ENCODE measurements around the gene SORL1.

SORL1 gene

DNA sequence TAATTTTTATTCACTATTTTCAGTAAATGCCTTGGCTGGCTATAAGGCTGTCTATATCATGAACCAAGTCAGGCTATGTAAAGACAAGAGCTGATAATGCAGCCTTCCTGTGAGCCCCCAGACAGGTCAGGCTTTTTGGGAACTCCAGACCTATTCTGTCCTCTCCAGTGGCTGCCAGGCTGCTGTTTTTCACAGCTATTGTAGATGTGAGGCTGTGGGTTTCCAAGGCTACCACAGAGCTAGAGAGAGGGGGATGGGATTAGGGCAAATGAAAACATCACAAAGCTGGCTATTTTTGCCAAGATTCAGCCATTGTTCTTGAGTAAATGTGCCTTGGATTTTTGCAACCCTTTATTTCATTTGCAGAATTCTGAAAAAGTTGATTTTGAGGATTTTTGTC lies 56.3 kb downstream of the SORL1 start:
- DNase-seq (ENCODE audit: low spot score), result no peak

DNA sequence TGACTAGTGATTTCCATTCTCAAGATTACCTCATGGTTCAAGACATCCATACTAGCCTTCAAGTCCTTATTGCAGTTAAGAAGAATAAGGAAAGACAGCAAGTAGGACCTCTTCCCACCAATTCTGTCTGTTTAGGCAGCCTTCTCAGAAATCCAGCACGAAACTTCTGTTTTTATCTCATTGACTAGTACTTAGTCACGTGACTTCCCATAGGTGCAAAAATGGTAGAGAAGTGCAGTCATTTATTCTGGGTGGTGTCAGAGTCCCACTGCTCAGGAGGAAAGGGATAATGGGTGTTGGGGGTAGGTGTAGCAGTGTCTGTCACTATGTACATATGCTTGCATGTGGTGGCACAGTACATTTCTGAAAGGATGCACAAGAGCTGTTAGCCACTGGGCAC lies 58.3 kb downstream of the SORL1 start:
- DNase-seq (ENCODE audit: low spot score), result no peak

DNA sequence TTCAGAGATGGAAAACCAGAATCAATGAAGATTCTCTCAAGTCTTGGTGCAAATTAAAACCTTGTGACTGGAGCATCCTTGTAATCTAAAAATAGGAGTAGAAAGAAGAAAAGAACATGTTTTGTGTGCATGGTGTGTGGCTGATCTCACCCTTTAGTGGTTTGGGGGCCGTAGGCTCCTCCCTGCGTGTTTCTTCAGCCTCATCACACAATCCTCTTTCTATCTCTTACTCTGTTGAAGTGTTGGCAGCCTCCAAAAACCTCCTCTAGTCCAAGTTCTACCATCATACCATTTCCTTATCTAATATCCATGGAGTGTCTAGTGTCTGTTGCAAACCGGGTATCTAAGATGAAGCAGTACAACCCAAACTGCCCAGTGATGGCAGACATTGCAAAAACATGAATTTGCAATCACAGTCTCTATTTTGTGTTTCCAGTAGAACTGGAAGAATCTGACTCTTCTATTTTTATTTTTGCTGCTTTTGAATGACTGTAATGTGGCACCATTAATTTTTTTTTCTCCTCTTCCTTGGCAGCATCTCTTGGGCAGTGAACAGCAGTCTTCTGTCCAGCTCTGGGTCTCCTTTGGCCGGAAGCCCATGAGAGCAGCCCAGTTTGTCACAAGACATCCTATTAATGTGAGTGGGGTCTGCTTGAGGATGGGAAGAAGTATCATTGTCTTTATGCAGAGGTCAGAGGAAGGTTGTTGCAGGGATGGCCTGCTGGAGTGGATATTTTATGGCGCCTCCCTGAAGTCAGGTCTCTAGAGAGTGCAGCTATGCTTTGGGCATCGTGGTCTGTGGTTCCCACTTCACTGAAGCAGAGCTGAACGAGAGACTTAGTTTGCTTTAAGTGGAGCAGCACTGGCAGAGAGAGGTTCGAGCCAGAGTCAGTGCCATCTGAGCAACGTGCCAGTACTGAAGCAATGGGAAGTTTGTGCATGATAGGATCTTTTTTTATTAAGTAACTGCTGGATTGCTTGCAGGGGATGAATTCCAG lies 60.7 kb downstream of the SORL1 start:
- DNase-seq (ENCODE audit: low spot score), result no peak

DNA sequence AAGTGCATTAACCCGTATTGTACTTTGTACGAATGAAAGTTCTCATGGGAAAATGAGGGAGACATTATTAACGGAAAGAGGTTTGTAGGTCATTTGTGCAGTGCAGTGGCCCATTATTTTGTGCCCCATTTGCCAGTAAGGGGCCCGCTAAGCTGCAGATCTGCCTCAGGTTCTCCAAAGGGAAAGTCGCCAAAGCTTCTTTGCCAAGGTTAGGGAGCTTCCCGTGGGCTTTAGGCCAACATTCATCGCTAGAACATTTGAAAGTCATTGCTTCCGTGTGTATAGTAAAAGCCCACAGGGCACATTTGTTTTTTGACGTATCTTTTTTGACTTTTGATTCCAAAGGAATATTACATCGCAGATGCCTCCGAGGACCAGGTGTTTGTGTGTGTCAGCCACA lies 61.7 kb downstream of the SORL1 start:
- DNase-seq (ENCODE audit: low spot score), result no peak

DNA sequence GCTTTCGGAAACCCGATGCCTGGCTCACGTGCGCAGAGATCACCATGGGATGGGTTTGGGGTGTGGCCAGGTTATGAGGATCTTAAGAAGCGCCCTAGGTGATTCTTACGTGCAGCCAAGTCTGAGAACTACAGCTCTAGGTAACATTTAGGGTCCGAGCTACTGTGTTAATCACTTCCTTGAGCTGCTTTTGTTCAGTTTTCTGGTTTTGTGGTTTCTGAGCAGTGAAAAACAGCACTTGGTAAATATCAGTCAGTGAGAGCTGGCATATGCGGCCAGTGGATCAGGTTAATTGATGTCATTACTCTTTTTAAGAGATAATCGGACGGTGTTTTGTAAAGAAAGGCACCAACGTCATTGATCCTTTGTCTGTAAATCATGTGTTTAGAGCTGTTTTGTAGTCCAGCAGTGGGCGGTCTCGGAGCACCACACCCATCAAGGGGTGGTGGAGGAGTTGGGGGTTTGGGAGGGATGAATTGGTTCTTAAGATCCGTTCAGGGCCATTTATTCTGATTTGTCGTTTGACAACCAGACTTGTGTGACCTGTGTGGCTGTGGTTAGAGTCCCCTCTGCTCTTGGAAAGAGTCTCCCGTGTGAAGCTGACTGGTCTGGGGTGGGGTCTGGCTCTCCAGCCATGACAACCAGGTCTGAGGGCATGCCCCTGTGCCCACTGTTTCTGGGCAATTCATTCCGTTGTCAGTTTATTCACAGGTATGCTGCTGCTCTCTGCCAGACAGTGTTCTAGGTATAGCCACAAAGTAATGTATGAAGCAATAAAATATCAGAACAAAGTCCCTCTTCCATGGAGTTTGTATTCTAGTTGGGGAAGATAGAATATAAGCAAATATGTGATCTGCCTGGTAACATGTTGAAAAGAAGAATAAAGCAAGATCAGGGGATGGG lies 62.6 kb downstream of the SORL1 start:
- DNase-seq (ENCODE audit: low spot score), result no peak

DNA sequence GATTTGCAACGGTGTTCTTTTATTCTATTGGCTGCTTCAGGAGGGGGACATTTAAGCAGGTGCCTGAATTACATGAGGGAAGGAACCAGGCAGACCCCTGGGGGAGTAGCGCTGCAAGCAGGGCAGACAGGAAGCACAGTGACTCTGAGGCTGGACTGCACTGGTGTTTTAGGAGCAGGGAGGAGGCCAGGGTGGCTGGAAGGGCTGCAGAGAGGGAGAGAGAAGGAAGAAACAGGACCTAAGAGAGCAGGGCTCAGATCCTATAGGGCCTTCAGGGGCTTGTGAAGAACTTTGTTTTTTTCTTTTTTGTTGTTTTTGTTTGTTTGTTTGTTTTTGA lies 63.2 kb downstream of the SORL1 start:
- no peak for DNase-seq (ENCODE audit: low spot score)

DNA sequence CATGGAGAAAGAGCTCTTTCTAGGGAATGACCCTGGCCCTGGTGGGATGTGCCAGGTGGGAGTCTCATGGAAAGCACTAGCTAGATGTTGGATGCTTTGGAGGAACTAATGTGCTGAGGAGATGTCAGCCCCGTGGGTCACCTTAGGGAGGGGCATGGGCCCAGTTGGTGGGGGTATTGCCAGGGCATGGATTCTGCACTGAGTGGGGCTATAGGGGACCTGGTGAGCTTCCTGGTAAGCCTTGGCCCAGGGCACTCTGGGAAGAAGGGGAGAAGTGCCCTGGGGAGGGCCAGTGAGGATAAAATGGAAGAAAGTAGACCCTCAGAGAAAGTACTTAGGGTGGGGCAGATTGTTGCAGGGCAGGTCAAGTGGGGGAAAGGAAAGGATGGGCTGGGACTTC lies 65.9 kb downstream of the SORL1 start:
- no peak for DNase-seq (ENCODE audit: low spot score)

DNA sequence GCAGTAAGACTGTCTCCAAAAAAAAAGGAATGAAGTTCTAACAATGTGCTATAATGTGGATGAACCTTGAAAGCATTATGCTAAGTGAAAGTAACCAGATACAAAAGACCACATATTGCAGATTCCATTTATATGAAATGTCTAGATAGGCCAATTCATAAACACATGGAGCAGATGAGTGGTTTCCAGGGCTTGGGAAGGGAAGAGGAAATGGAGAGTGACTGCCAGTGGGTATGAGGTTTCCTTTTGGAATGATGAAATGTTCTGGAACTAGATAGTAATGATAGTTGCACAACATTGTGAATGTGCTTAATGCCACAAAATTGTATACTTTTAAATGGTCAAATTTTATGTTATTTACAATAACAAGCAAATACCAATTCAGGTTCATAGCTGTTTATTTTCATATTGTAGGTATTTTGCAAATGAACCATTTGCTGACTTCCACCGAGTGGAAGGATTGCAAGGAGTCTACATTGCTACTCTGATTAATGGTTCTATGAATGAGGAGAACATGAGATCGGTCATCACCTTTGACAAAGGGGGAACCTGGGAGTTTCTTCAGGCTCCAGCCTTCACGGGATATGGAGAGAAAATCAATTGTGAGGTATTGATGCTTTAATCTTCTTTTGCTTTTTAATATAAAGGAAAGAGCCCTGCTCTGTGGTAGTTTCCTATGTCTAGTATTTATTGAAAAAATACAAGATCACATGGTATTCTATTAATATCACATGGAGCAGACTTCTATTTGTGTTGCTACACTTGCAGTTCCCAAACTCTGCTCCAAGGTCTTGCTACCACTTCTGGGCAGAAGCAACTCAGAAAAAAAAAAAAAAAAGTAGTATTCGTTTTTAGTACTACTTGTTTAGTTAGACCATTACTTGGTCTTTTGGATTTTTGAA lies 68.4 kb downstream of the SORL1 start:
- no peak for DNase-seq (ENCODE audit: low spot score)

DNA sequence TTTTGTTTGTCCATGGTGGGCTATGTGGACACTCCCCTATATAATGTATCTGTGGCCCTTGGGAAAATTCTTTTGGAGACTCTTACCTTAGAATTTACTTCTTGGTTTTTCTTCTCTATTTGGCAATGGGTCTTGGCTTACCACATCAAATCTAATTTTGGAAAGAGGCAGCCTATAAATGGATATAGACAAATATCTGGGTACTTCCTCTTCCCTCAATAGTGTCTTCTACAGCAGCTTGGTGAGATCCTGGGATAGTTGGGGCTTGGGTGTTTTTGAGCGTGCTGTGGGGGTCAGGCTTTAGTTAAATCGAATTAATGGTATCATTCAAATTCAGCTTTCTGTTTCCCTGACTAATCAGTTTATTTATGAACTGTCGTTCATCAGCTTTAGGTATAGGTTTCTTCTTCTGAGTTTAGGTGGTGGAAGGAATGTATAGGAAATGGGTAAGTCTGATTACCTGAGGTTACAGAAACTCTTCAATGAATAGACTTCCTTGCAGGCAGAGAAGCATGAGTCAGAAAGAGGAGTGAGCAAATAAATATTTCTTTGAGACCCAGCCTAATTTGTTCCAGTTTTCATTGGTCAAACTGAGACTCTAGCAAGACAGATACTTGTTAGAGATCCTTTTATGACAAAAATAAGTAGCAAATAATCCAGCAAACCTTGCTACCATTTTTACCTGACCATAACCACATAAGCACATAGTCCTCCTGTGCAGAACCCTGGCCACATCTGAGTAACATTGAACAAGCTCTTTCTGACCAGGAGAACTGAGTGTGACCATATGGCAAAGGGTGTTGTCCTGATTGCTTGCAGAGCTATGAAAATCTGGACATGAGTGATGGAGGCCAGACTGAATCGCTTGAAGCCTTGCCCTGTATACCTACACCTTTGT lies 69.3 kb downstream of the SORL1 start:
- DNase-seq (ENCODE audit: low spot score), result no peak

DNA sequence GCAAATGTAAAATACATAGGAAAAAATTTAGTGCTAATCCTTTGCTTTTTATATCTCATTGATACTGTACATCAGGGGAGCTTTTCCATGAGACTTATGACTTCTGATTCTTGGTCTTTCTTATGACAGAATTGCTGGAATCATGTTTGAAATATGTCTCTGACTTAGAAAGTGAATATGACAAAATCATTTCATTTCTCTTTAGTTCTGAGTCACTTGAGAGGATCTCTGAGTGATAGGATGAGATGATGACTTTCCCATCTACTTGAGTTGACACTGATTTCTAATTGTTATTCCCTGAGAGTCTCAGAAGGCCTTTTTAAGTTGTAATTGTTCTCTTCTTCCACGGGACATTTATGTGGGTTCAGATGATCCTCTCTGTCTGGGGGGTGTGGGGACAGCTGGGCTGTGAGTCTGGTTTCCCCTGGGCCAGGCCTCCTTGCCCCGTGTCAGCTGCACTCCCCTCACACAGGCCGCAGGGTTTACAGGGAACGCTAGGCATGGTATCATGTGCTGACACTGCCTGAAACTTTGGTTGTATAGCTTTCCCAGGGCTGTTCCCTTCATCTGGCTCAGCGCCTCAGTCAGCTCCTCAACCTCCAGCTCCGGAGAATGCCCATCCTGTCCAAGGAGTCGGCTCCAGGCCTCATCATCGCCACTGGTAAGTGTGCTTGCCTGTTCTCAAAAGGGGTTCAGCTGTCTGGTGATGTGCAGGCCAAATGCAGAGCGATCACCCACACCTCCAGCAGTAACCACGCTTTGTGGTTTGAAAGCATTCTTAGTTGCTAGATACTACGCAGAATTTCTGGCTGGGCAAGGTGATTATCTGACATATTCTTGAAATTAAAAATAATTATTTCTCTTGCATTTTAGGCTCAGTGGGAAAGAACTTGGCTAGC lies 70.2 kb downstream of the SORL1 start:
- no peak for DNase-seq (ENCODE audit: low spot score)

DNA sequence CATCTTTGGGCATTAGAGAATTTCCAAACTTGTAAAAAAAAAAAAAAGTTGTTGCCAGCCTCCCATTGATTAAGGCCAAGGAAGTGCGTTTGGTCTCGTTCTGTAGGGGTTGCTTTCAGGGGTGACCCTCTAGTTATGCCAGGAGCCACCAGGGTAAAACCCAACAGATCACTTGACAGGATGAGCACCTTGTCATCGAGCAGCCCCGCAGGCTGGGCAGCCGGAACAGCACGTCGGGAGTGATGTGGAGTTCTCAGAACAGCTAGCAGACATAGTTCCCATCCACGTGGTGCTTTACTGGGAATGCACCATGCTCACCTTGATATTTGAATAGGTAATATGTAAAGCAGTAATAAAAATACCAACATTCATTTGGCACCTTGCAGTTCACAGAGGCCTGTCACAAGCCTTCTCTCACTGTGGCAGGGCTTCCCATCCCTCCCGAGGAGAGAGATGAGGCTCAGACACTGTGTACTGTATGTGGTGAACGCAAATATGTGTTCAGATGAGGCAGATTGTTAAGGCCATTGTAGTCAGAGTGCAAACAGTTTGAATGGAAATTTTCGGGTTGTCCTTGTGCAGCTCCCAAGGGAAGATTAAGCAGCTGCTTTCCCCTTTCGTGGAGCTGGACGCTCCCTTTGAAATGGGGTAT lies 71.6 kb downstream of the SORL1 start:
- no peak for DNase-seq (ENCODE audit: low spot score)

DNA sequence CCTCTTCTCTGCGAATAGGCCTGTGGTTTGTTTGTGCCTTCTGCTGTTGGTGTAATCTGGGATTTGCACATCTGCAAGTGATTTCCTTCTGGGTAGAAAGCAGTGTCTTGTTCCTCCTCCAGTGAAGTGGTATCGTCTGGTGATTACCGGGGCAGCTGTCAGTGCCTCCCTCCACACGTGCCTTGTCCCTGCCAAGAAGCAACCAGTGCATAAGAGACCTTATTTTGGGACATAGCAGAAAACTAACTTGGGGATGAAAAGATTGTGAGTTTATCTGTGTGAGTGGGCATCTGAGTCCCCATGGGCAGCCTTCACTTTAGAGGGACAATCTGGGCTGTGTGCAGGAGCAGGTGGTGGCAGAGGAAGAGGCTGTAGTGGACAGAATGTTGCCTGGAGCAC lies 72.1 kb downstream of the SORL1 start:
- no peak for DNase-seq (ENCODE audit: low spot score)

DNA sequence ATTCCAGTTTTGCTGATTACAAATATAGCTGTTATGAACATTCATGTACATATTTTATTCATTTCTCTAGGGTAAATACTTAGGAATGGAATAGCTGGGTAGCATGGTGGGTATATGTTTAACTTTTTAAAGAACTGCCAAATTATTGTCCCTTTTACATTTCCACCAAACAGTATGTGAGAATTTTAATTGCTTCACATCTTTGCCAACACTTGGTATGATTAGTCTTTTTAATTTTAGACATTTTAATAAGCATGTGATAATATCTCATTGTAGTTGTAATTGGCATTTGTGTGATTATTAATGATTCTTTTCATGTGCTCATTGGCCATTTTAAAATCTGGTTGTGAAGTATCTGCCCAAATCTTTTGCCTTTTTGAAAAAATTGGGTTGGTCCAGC lies 73.3 kb downstream of the SORL1 start:
- DNase-seq (ENCODE audit: low spot score), result no peak

DNA sequence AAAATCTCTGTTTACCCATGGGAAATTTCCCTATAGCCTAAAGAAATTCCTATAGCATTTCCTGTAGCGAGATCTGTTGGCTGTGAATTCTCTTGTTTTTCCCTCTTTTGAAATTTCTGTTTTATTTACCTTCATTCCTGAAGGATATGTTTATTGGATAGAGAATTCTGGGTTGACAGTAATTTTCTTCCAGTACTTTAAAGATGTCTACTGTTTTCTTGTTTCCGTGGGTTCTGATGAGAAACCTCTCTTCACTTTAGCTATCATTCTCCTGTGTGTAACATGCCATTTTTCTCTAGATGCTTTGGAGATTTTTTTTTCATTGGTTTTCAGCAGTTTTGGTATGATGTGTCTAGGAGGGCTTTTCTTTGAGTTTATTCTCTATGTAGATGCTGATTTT lies 78.1 kb downstream of the SORL1 start:
- no peak for DNase-seq (ENCODE audit: low spot score)

DNA sequence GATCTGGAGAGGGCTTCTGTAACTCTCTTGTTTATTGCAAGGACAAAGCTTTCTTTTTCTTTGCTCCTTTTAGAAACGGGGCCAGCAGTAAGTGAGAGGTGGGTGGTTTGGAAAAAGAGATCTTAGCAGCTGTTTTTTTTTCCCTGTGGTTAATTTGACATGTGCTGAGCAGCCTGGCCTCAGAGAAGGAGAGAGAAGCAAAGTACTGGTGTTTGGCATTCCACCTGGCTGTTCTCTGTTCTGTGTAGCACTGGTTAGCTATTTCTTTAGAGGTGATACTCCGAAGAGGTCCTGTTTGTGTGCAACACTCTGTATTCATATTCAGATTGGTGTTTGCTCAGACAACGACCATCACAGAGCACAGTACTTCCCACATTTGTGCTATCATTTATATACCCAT lies 81.5 kb downstream of the SORL1 start:
- DNase-seq (ENCODE audit: low spot score), result no peak

DNA sequence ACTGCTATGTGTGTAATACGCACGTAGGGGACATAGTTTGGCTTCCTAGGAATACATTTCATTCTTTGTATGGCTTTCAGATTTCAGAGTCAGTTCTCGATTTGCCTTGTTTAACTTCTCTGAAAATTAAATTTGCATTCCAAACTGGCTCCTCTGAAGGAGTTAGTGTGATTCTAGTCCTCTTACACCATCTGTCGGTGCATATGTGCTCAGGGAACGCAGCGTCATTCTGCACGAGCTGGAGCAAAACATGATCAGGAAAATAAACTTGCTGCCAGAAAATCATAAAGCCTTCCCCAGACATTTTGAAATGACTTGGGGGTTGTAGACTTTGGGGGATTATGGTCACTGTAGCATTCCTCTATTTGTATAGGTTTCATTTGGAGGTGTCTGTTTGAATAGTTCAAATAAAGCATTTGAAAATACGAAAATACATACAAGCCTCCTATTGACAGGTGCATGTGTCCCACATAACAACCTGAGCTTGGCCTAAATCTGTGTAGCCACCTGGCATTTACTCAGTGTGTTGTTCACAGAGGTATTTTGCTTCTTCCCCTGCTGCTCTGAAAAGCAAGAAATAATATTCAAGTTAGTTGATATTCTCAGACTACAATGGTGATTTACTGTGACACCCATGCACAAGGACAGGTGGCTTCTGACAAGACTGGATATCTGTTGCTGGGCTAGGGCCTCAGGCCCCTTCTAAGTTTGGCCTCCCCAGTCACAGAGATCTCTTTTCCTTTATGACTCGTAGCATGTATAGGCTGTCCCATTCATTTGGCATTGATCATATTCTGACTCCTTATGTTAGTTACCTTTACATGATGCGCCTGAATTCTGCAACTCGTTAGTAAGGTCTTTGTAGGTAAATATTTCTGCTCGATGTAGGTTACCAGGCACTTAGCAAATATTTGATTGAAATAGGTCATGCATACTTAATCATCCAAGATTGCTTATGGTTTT lies 82.3 kb downstream of the SORL1 start:
- no peak for DNase-seq (ENCODE audit: low spot score)

DNA sequence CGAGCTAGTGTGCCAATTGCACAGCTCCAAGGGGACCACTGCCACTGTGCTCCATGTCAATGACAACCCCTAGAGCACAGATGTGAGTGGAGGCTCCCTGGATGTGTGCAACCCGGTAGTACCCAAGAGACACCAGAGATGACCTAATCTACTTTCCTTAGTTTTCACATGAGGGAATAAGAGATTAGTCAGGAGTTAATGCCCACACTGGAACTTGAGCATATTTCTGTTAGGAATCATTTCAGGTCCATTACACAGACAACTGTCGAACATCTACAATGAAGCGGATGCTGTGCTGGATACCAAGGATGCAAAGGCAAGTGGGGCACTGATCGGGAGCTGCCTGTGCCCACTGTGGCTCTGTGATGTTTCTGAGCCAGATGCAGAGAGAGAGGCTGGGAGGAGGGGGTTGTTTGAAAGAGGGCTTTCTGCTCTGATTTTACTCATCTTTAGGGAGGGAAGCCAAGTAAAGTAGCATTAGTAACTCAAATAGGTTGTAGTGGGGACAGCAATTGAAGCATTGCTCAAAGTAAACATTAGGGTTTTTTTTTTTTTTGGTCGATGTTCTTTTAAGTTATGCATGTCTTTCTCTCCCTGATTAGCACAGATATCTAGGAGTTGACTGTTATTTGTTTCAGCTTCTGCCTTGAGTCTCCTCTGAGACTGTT lies 83.1 kb downstream of the SORL1 start:
- no peak for DNase-seq (ENCODE audit: low spot score)

DNA sequence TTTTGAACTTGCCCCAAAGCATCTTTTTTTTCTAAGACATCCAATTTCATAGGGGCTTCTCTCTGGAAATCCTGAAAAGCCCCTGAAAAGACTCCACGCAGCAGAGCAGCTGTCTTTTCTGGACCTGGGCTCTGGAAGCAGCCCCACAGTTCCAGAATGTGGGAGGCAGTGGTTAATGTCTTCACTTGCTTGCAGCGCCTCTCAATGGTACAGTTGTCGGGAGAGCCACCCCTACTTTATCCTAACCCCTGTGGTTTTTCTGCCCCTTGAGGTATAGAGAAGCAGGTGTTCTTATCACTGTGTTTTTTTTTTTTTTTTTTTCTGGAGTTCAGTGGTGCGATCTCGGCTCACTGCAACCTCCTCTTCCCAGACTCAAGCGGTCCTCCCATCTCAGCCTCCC lies 84.0 kb downstream of the SORL1 start:
- DNase-seq (ENCODE audit: low spot score), result no peak
